ENCODE measurements around the gene ZDHHC8. TPM values are rescaled to one million over a fixed set of nuclear protein-coding genes. Genes with fewer than 3 reads are reported as not detected.

Gene ZDHHC8
- total and polyA plus RNA-seq, 2 experiments from 2014 or later: 13.0 to 18.7 TPM

GRCh38 chr22:20102203-20102780 is 29.3 kb upstream of the ZDHHC8 start:
- no peak for DNase-seq

DNA sequence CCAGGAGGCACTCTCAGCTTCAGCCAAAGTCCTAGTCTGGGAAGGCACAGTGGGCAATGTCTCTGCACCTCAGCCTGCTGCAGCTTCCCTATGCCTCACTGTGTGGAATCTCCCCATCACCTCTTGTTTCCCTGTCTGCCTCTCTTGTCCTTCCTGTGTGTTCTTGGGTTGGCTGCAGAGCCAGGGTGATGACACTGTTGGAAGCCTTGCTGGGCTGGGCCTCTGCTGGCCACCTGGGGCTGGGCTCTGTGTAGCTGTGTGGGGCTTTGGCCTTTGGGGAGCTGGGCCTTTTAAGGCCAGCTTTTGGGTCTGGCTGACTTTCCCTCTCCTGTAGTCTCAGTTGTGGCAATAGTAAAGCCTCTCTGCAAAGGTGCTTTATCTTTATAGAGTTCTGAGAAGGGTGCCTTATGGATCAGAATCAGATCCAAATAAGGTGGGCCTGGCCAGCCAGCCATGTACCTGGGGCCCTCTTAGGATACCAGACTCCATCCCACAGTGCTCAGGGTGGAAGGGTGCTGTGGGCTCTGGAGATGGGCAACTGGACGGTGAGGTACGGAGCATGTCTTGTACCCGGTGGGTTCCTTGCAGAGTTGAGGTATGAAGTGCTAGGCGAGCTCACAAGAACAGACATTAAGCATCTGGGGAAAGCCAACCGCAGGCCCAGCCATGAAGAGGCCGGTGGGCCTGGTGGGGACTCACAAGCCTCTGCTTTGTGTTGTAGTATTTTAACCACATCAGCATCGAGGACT is 26.0 kb upstream of the ZDHHC8 start:
- Histone ChIP-seq H2AFZ (no peak overlapping the region), H3K4me2 (ENCODE audit: unreplicated experiment) (no peak overlapping the region), H3K79me2 (ENCODE audit: insufficient read depth) (peaks cover 57% of the 10 kb centered on the region), H3F3A (ENCODE audit: insufficient read depth) (peaks cover 4% of the 10 kb centered on the region), H3K4me3 (no peak overlapping the region), H3K27ac (no peak overlapping the region), H3K9me2 (ENCODE audit: insufficient read depth) (no peaks in the 10 kb centered on the region), H3K9me3 (ENCODE audit: low read depth) (no peaks in the 10 kb centered on the region), H3K36me3 (ENCODE audit: low read depth) (peaks cover 22% of the 10 kb centered on the region), H3K27me3 (replicated peaks; ENCODE audit: insufficient read depth) (no peaks in the 10 kb centered on the region), H4K20me1 (ENCODE audit: insufficient read depth) (no peaks in the 10 kb centered on the region), H3K4me1 (ENCODE audit: insufficient read depth) (no peaks in the 10 kb centered on the region), H3K9ac (no peak overlapping the region)
- TF ChIP-seq EZH2phosphoT487 (IDR thresholded peaks at IDR 0.05; ENCODE audit: insufficient read depth, low read depth) (no peak), EZH2 (IDR thresholded peaks at IDR 0.05; ENCODE audit: insufficient read depth, poor library complexity, severe bottlenecking) (no peak)
- DNase-seq: no peak
- in situ Hi-C loops (cut with MboI): no loop called here
- WGBS, 2 experiments (ENCODE audit: low coverage in 1 of 2, low lambda C conversion rate in 2 of 2, missing lambda C conversion rate in 2 of 2): 91 to 94% methylated on average over 7 of the region's 7 CpGs

More at GRCh38 chr22:20102203-20102780, 29.3 kb upstream of the ZDHHC8 start:
- no peak overlapping the region for H3K4me3 ChIP-seq
- H3F3A ChIP-seq (ENCODE audit: insufficient read depth): 0 out of 2 replicates have a peak, but pooled peaks cover under 1% of the 10 kb centered on the region
- H4K20me1 ChIP-seq (ENCODE audit: insufficient read depth): no peaks in the 10 kb centered on the region
- no peak overlapping the region for H3K9ac ChIP-seq
- H3K4me1 ChIP-seq (ENCODE audit: insufficient read depth): no peaks in the 10 kb centered on the region
- H3K4me2 ChIP-seq (ENCODE audit: unreplicated experiment): no peak overlapping the region
- no peaks in the 10 kb centered on the region for H3K9me3 ChIP-seq (ENCODE audit: low read depth)
- TF ChIP-seq EZH2 (IDR thresholded peaks at IDR 0.05; ENCODE audit: insufficient read depth, poor library complexity, severe bottlenecking): no peak
- no peak for TF ChIP-seq EZH2phosphoT487 (IDR thresholded peaks at IDR 0.05; ENCODE audit: insufficient read depth, low read depth)
- peaks cover 26% of the 10 kb centered on the region for H3K36me3 ChIP-seq (ENCODE audit: low read depth)
- peaks cover 83% of the 10 kb centered on the region for H3K79me2 ChIP-seq (ENCODE audit: insufficient read depth)
- no peak overlapping the region for H3K27ac ChIP-seq
- H2AFZ ChIP-seq: no peak overlapping the region
- in situ Hi-C loops (cut with MboI): no loop called here
- H3K27me3 ChIP-seq (replicated peaks; ENCODE audit: insufficient read depth): no peaks in the 10 kb centered on the region
- WGBS, 2 experiments (ENCODE audit: low coverage in 1 of 2, low lambda C conversion rate in 2 of 2, missing lambda C conversion rate in 2 of 2): 94 to 96% methylated on average over 12 of the region's 12 CpGs
- no peaks in the 10 kb centered on the region for H3K9me2 ChIP-seq (ENCODE audit: insufficient read depth)

GRCh38 chr22:20106205-20106848 is 25.3 kb upstream of the ZDHHC8 start:
- Histone ChIP-seq H3K9me3 (ENCODE audit: low read depth) (no peaks in the 10 kb centered on the region), H2AFZ (no peak overlapping the region), H3K4me1 (ENCODE audit: insufficient read depth) (no peaks in the 10 kb centered on the region), H3F3A (ENCODE audit: insufficient read depth) (peaks cover 11% of the 10 kb centered on the region), H3K4me2 (ENCODE audit: unreplicated experiment) (no peak overlapping the region), H3K9me2 (ENCODE audit: insufficient read depth) (no peaks in the 10 kb centered on the region), H3K36me3 (ENCODE audit: low read depth) (peaks cover 18% of the 10 kb centered on the region), H3K79me2 (ENCODE audit: insufficient read depth) (peaks cover 50% of the 10 kb centered on the region), H3K9ac (no peak overlapping the region), H4K20me1 (ENCODE audit: insufficient read depth) (no peaks in the 10 kb centered on the region), H3K27me3 (replicated peaks; ENCODE audit: insufficient read depth) (no peaks in the 10 kb centered on the region), H3K4me3 (no peak overlapping the region), H3K27ac (no peak overlapping the region)
- no peak for TF ChIP-seq EZH2phosphoT487 (IDR thresholded peaks at IDR 0.05; ENCODE audit: insufficient read depth, low read depth)
- no peak for TF ChIP-seq EZH2 (IDR thresholded peaks at IDR 0.05; ENCODE audit: insufficient read depth, poor library complexity, severe bottlenecking)
- WGBS, 2 experiments (ENCODE audit: low coverage in 1 of 2, low lambda C conversion rate in 2 of 2, missing lambda C conversion rate in 2 of 2): 87 to 90% methylated on average over 20 of the region's 20 CpGs
- in situ Hi-C loops (cut with MboI): no loop called here
- no peak for DNase-seq

DNA sequence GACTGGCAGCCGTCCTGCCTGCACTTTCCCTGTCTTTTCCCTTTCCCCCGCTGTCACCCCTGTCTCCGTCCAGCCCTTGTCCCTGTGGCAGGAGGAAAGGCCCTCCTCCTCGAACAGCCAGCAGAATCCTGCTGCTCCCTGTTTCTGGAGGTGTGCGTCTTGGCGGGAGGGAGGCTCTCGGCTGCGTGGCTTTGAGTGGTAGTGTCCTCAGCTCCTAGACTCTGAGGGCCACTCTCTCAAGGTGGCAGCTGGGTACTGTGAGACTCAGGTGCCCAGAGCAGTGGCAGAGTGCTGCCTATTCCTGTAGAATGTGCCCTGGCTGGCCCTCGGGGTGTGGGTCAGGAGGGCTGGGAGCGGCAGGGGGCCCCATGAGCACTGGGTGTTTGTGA is 24.8 kb upstream of the ZDHHC8 start:
- no peak for TF ChIP-seq EZH2 (IDR thresholded peaks at IDR 0.05; ENCODE audit: insufficient read depth, poor library complexity, severe bottlenecking)
- TF ChIP-seq EZH2phosphoT487 (IDR thresholded peaks at IDR 0.05; ENCODE audit: insufficient read depth, low read depth): no peak
- no peak overlapping the region for H2AFZ ChIP-seq
- no peak overlapping the region for H3K4me3 ChIP-seq
- in situ Hi-C loops (cut with MboI): no loop called here
- 89 to 91% methylated on average over 9 to 10 of the region's 10 CpGs for WGBS, 2 experiments (ENCODE audit: low coverage in 1 of 2, low lambda C conversion rate in 2 of 2, missing lambda C conversion rate in 2 of 2)
- H3K9me3 ChIP-seq (ENCODE audit: low read depth): no peaks in the 10 kb centered on the region
- H3K79me2 ChIP-seq (ENCODE audit: insufficient read depth): peaks cover 45% of the 10 kb centered on the region
- no peak overlapping the region for H3K4me2 ChIP-seq (ENCODE audit: unreplicated experiment)
- no peaks in the 10 kb centered on the region for H3K9me2 ChIP-seq (ENCODE audit: insufficient read depth)
- H3K4me1 ChIP-seq (ENCODE audit: insufficient read depth): no peaks in the 10 kb centered on the region
- H3K36me3 ChIP-seq (ENCODE audit: low read depth): peaks cover 18% of the 10 kb centered on the region
- no peak overlapping the region for H3K27ac ChIP-seq
- no peak for DNase-seq
- peaks cover 13% of the 10 kb centered on the region for H3F3A ChIP-seq (ENCODE audit: insufficient read depth)
- H4K20me1 ChIP-seq (ENCODE audit: insufficient read depth): no peaks in the 10 kb centered on the region
- H3K27me3 ChIP-seq (replicated peaks; ENCODE audit: insufficient read depth): no peaks in the 10 kb centered on the region
- no peak overlapping the region for H3K9ac ChIP-seq
